ENCODE results near the gene DGKD.

DGKD gene

DNA sequence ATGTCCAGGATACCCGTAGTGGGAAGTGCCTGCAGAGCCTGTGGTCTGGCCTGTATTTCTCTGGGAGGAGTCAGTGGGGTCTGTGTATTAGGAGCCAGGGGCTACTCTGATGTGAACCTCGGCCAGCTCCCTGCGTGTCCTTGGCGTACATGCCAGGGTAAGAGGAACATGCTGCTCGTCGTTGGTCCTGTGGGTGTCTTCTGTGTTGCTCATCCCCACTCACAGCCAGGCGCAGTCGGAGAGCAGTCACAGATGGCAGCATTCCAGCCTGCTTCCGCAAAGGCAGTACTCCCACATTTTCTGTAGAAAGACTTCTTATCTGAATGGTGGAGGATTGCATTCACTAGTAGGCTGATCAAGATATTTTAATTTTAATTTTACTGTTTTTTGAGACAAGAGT lies 84.9 kb downstream of the DGKD start:
- Histone ChIP-seq H3K27ac (ENCODE audit: low read depth, low read length) (no peak overlapping the region), H3K36me3 (ENCODE audit: control insufficient read depth in 1 of 2, insufficient read depth in 2 of 2, low read length in 2 of 2) (peaks cover 46 to 86% of the 10 kb centered on the region in 2 donors), H3K4me3 (ENCODE audit: low read depth in 1 of 2, low read length in 2 of 2) (no peak overlapping the region), H3K27me3 (ENCODE audit: control insufficient read depth in 1 of 2, insufficient read depth in 2 of 2, low read length in 2 of 2) (no peaks in the 10 kb centered on the region), H3K4me1 (ENCODE audit: control insufficient read depth in 1 of 2, insufficient read depth in 2 of 2, low read length in 2 of 2) (no peaks in the 10 kb centered on the region), H3K9ac (ENCODE audit: low read depth in 1 of 2, low read length in 2 of 2) (no peak overlapping the region), H3K9me3 (ENCODE audit: control insufficient read depth in 1 of 2, low read length in 2 of 2) (no peaks in the 10 kb centered on the region)

DNA sequence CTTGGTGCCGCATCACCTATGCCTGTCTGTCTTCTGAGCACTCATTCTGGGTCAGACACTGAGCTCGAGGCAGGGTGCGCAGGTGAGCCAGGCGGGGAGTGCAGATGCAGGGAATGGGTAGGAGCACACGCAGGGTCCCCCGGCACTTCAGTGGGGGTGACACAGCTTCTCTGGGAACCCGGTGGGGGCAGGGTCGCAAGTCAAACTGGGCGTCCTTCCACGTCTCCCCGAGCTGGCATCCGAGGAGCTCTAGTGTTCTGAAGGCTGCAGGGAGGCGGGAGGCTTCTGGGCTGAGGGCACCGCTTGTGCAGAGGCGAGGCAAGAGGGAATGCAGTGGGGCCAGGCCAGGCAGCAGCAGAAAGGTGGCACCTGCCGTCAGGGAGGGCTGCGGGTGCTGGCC lies 86.0 kb downstream of the DGKD start:
- H3K4me1 ChIP-seq (ENCODE audit: control insufficient read depth in 1 of 2, insufficient read depth in 2 of 2, low read length in 2 of 2) = no peaks in the 10 kb centered on the region
- H3K4me3 ChIP-seq (ENCODE audit: low read depth in 1 of 2, low read length in 2 of 2) = no peak overlapping the region
- H3K27me3 ChIP-seq (ENCODE audit: control insufficient read depth in 1 of 2, insufficient read depth in 2 of 2, low read length in 2 of 2) = no peaks in the 10 kb centered on the region
- no peak overlapping the region for H3K9ac ChIP-seq (ENCODE audit: low read depth in 1 of 2, low read length in 2 of 2)
- no peak overlapping the region for H3K27ac ChIP-seq (ENCODE audit: low read depth, low read length)
- no peaks in the 10 kb centered on the region for H3K9me3 ChIP-seq (ENCODE audit: control insufficient read depth in 1 of 2, low read length in 2 of 2)
- H3K36me3 ChIP-seq (ENCODE audit: control insufficient read depth in 1 of 2, insufficient read depth in 2 of 2, low read length in 2 of 2) = peaks cover 46 to 83% of the 10 kb centered on the region in 2 donors

DNA sequence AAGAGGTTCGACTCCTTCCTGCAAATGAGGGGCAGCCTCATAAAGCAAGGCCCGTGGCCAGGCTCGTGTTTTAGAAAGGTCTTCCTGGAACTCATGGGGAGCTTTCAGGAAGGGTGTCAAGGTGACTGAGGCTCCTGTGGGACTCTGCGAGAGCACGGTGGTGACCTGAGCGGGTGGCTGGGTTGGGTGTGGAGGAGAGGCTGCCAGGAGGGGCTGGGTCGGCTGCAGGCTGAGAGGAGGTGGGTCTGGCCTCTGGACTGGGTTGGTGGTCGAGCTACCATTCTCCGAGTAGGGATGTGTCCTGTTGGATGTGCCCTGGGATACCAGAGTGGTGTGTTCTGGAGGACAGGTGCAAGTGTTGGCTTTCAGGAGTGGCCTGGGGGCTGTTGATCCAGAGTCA lies 86.4 kb downstream of the DGKD start:
- Histone ChIP-seq H3K9me3 (ENCODE audit: control insufficient read depth in 1 of 2, low read length in 2 of 2) (no peaks in the 10 kb centered on the region), H3K4me1 (ENCODE audit: control insufficient read depth in 1 of 2, insufficient read depth in 2 of 2, low read length in 2 of 2) (no peaks in the 10 kb centered on the region), H3K4me3 (ENCODE audit: low read depth in 1 of 2, low read length in 2 of 2) (no peak overlapping the region), H3K27ac (ENCODE audit: low read depth, low read length) (no peak overlapping the region), H3K36me3 (ENCODE audit: control insufficient read depth in 1 of 2, insufficient read depth in 2 of 2, low read length in 2 of 2) (peaks cover 43 to 83% of the 10 kb centered on the region in 2 donors), H3K27me3 (ENCODE audit: control insufficient read depth in 1 of 2, insufficient read depth in 2 of 2, low read length in 2 of 2) (no peaks in the 10 kb centered on the region), H3K9ac (ENCODE audit: low read depth in 1 of 2, low read length in 2 of 2) (no peak overlapping the region)

DNA sequence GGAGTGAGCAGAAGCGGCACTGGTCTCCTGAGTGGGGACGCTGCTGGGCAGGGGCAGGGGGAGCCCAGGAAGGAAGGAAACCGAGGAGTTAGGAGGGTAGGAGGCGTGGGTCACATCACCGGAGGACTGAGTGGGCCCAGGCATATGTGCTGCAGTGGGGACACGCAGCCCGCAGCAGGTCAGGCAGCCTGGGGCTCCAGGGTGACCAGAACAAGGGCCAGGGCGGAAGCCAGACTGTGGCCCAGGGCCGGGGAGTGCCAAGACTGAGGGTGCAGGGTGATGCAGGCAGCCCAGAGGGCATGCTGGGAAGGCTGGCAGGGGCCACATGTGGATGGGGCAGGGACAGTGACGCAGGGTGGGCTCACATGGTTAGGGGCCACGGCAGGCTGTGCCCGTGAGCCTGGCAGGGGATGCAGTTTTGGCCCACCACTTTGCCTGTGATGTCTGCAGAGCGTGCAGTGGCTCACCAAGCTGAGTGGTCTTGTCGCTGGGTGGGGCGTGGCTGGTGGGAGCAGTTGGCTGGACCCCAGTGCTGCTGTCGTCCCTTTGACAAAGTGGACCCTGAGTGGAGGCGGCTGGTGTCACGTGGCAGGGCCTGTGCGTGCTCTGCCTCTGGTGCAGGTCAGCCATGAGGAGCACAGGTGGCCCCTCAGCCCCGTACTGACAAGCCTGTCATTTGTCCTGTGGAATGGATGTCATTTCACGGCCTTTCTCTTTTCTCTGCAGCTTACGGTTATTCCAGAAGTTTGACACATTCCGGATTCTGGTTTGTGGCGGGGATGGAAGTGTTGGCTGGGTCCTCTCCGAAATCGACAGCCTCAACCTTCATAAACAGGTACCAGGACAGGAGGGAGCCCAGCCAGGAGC lies 87.1 kb downstream of the DGKD start:
- Histone ChIP-seq H3K27ac (ENCODE audit: low read depth, low read length) (no peak overlapping the region), H3K4me3 (ENCODE audit: low read depth in 1 of 2, low read length in 2 of 2) (no peak overlapping the region), H3K9me3 (ENCODE audit: control insufficient read depth in 1 of 2, low read length in 2 of 2) (no peaks in the 10 kb centered on the region), H3K36me3 (ENCODE audit: control insufficient read depth in 1 of 2, insufficient read depth in 2 of 2, low read length in 2 of 2) (peaks cover 36 to 83% of the 10 kb centered on the region in 2 donors), H3K27me3 (ENCODE audit: control insufficient read depth in 1 of 2, insufficient read depth in 2 of 2, low read length in 2 of 2) (no peaks in the 10 kb centered on the region), H3K9ac (ENCODE audit: low read depth in 1 of 2, low read length in 2 of 2) (no peak overlapping the region), H3K4me1 (ENCODE audit: control insufficient read depth in 1 of 2, insufficient read depth in 2 of 2, low read length in 2 of 2) (no peaks in the 10 kb centered on the region)

DNA sequence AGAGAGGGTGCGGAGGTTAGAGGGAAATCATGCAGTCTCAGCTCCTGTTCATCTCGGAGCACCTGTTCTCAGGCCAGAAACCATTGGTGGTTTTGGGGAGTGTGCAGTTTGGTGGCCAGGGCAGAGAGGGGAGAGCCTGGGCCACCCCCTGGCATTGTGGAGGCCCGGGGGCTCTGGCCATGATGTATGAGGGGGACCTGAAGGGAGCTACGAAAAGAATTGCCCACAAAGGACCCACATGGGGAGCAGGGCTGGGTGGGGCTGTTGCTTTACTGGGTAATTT lies 87.7 kb downstream of the DGKD start:
- Histone ChIP-seq H3K9me3 (ENCODE audit: control insufficient read depth in 1 of 2, low read length in 2 of 2) (no peaks in the 10 kb centered on the region), H3K36me3 (ENCODE audit: control insufficient read depth in 1 of 2, insufficient read depth in 2 of 2, low read length in 2 of 2) (peaks cover 38 to 83% of the 10 kb centered on the region in 2 donors), H3K9ac (ENCODE audit: low read depth in 1 of 2, low read length in 2 of 2) (no peak overlapping the region), H3K4me3 (ENCODE audit: low read depth in 1 of 2, low read length in 2 of 2) (no peak overlapping the region), H3K27ac (ENCODE audit: low read depth, low read length) (no peak overlapping the region), H3K27me3 (ENCODE audit: control insufficient read depth in 1 of 2, insufficient read depth in 2 of 2, low read length in 2 of 2) (no peaks in the 10 kb centered on the region), H3K4me1 (ENCODE audit: control insufficient read depth in 1 of 2, insufficient read depth in 2 of 2, low read length in 2 of 2) (no peaks in the 10 kb centered on the region)

DNA sequence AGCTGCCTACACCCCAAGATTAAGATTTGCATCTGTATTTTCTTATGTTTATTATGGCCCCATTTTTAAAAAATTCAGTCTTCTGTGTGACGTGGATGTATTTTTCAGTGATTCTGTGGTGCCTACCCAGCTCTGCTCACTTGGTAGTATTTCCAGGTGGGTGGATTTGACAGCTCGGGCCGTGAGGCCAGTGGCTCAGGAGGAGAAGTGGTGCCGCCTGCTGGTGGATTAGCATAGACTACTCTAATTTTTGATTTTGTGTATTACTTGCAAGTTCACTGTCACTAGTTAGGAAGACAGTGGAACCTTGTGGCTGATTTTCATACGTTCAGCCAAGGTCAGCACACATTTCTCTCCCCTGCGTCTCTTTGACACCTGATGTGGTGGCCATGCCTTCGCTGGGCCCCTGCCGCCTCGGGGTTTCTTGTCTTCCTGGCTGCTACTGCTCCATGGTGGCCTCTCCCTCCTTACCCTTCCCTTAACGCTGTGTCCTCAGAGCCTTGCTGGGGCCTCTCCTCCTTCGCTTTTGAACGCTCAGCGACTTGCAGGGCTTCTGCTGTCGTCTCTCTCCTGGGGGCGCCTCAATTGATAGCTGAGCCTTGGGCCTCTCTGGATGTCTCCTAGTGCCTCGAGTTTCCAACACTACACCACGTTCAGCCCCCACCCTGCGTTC lies 89.4 kb downstream of the DGKD start:
- Histone ChIP-seq H3K27me3 (ENCODE audit: control insufficient read depth in 1 of 2, insufficient read depth in 2 of 2, low read length in 2 of 2) (no peaks in the 10 kb centered on the region), H3K4me3 (ENCODE audit: low read depth in 1 of 2, low read length in 2 of 2) (no peak overlapping the region), H3K4me1 (ENCODE audit: control insufficient read depth in 1 of 2, insufficient read depth in 2 of 2, low read length in 2 of 2) (no peaks in the 10 kb centered on the region), H3K36me3 (ENCODE audit: control insufficient read depth in 1 of 2, insufficient read depth in 2 of 2, low read length in 2 of 2) (peaks cover 34 to 81% of the 10 kb centered on the region in 2 donors), H3K9ac (ENCODE audit: low read depth in 1 of 2, low read length in 2 of 2) (peak overlapping the region in 1 of 2 donors; percentile 3), H3K27ac (ENCODE audit: low read depth, low read length) (no peak overlapping the region), H3K9me3 (ENCODE audit: control insufficient read depth in 1 of 2, low read length in 2 of 2) (no peaks in the 10 kb centered on the region)

DNA sequence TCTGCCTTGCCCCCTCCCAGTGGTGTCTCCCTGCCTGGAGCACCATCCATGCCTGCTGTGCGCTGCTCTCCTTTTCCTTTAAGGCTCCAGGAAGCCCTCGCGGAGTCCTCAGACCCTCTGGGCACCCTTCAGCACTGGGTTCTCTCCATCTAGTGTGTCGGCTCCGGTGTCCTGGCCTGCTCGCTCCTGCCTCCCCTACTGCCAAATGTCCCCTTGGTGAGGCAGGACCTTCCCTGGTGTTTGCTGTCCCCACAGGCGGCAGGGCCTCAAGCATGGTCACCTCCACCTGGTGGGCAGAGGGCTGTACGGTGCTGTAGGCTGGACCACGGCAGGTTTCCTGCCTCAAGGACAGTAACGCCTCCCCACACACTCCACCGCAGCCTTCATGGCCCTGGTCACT lies 90.2 kb downstream of the DGKD start:
- Histone ChIP-seq H3K36me3 (ENCODE audit: control insufficient read depth in 1 of 2, insufficient read depth in 2 of 2, low read length in 2 of 2) (peaks cover 26 to 81% of the 10 kb centered on the region in 2 donors), H3K4me1 (ENCODE audit: control insufficient read depth in 1 of 2, insufficient read depth in 2 of 2, low read length in 2 of 2) (no peaks in the 10 kb centered on the region), H3K9ac (ENCODE audit: low read depth in 1 of 2, low read length in 2 of 2) (no peak overlapping the region), H3K27ac (ENCODE audit: low read depth, low read length) (no peak overlapping the region), H3K9me3 (ENCODE audit: control insufficient read depth in 1 of 2, low read length in 2 of 2) (no peaks in the 10 kb centered on the region), H3K4me3 (ENCODE audit: low read depth in 1 of 2, low read length in 2 of 2) (no peak overlapping the region), H3K27me3 (ENCODE audit: control insufficient read depth in 1 of 2, insufficient read depth in 2 of 2, low read length in 2 of 2) (no peaks in the 10 kb centered on the region)

DNA sequence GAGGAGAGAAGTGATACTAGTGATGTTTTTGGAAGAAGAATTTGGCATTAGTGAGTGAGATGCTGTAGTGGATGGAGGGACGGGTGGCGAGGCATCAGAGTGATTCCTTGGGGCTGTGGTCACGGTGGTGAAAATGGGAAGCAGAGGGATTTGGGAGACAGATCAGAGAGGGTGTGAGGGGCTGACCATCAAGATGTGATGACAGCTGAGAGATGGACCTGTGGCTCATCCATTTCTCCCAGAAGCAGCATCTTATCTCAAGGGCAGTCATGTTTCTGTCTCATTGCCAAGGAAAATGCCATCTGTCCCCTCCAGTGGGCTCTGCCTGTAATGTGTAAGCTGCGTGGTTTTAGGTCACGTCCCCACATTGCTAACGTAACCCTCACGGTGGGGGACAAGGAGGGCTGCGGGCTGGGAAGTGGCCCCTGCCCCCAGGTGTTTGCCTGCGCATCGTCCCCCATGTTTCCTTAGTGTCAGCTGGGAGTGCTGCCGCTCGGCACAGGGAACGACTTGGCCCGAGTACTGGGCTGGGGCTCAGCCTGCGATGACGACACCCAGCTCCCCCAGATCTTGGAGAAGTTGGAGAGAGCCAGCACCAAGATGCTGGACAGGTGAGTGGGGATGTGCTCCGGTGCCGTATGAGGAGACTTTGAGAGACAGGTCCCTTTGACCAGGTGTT lies 91.0 kb downstream of the DGKD start:
- no peak overlapping the region for H3K9ac ChIP-seq (ENCODE audit: low read depth in 1 of 2, low read length in 2 of 2)
- H3K36me3 ChIP-seq (ENCODE audit: control insufficient read depth in 1 of 2, insufficient read depth in 2 of 2, low read length in 2 of 2) = peaks cover 19 to 82% of the 10 kb centered on the region in 2 donors
- H3K4me1 ChIP-seq (ENCODE audit: control insufficient read depth in 1 of 2, insufficient read depth in 2 of 2, low read length in 2 of 2) = no peaks in the 10 kb centered on the region
- H3K27me3 ChIP-seq (ENCODE audit: control insufficient read depth in 1 of 2, insufficient read depth in 2 of 2, low read length in 2 of 2) = no peaks in the 10 kb centered on the region
- H3K4me3 ChIP-seq (ENCODE audit: low read depth in 1 of 2, low read length in 2 of 2) = no peak overlapping the region
- H3K27ac ChIP-seq (ENCODE audit: low read depth, low read length) = no peak overlapping the region
- no peaks in the 10 kb centered on the region for H3K9me3 ChIP-seq (ENCODE audit: control insufficient read depth in 1 of 2, low read length in 2 of 2)

DNA sequence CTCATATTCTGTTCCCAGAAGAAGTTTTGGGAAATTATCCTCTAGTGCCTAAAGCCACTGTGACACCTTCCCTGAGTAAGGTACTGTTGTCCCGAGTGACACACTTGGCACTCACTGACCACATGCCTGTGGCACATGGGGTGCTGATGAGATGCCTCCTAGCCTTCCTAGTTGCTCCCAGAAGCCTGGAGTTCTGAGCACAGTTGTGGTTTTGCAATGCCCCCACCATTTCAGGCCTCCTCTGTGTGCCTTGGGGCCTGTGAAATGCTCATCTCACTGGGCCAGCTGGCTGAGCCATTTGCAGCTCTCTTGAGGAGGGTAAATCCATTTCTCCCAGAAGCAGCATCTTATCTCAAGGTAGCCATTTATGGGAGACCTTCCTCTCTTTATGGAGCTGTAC lies 91.8 kb downstream of the DGKD start:
- Histone ChIP-seq H3K27ac (ENCODE audit: low read depth, low read length) (no peak overlapping the region), H3K4me3 (ENCODE audit: low read depth in 1 of 2, low read length in 2 of 2) (no peak overlapping the region), H3K9ac (ENCODE audit: low read depth in 1 of 2, low read length in 2 of 2) (no peak overlapping the region), H3K9me3 (ENCODE audit: control insufficient read depth in 1 of 2, low read length in 2 of 2) (no peaks in the 10 kb centered on the region), H3K36me3 (ENCODE audit: control insufficient read depth in 1 of 2, insufficient read depth in 2 of 2, low read length in 2 of 2) (peaks cover 24 to 81% of the 10 kb centered on the region in 2 donors), H3K27me3 (ENCODE audit: control insufficient read depth in 1 of 2, insufficient read depth in 2 of 2, low read length in 2 of 2) (no peaks in the 10 kb centered on the region), H3K4me1 (ENCODE audit: control insufficient read depth in 1 of 2, insufficient read depth in 2 of 2, low read length in 2 of 2) (no peaks in the 10 kb centered on the region)

DNA sequence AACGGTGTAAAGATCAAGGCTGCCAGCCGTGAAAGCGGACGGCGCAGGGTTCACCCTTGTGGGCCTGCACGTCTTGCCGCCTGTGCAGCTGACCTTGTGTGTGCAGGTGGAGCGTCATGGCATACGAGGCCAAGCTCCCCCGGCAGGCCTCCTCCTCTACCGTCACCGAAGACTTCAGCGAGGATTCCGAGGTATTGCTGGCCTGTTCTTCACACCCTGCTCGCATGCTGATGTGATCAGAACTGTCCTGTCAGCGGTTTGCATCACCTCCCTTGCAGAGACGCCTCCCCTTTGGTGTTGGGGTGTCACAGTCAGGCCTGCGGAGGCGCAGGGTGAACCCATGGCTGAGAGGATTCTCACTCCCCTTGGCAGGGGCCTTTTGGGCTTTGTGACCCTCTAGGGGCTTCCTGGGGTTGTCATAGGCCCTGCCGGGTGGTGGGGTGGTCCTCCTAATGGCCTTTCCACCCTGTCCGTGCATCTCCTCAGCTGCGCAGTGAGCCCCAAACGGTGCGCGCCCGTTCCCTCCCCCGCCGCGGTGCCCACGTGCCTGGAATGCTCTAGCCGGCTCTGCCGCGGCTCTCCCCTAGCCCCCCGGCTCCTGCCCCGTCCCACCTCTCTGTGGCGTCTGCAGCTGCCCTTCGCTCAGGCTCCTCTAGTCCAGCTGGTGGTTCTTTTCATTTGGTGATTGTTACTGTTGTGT lies 92.5 kb downstream of the DGKD start:
- H3K36me3 ChIP-seq (ENCODE audit: control insufficient read depth in 1 of 2, insufficient read depth in 2 of 2, low read length in 2 of 2) = peaks cover 26 to 81% of the 10 kb centered on the region in 2 donors
- H3K9me3 ChIP-seq (ENCODE audit: control insufficient read depth in 1 of 2, low read length in 2 of 2) = no peaks in the 10 kb centered on the region
- H3K27me3 ChIP-seq (ENCODE audit: control insufficient read depth in 1 of 2, insufficient read depth in 2 of 2, low read length in 2 of 2) = no peaks in the 10 kb centered on the region
- no peak overlapping the region for H3K27ac ChIP-seq (ENCODE audit: low read depth, low read length)
- H3K9ac ChIP-seq (ENCODE audit: low read depth in 1 of 2, low read length in 2 of 2) = no peak overlapping the region
- no peaks in the 10 kb centered on the region for H3K4me1 ChIP-seq (ENCODE audit: control insufficient read depth in 1 of 2, insufficient read depth in 2 of 2, low read length in 2 of 2)
- H3K4me3 ChIP-seq (ENCODE audit: low read depth in 1 of 2, low read length in 2 of 2) = no peak overlapping the region
